ENCODE results near the gene PRR5. TPM values are rescaled to one million over a fixed set of nuclear protein-coding genes. Genes with fewer than 3 reads are reported as not detected.

PRR5 gene
- total RNA-seq, 8 experiments from 2014 or later: 4.7 to 11.8 (median 7.3) TPM

DNA sequence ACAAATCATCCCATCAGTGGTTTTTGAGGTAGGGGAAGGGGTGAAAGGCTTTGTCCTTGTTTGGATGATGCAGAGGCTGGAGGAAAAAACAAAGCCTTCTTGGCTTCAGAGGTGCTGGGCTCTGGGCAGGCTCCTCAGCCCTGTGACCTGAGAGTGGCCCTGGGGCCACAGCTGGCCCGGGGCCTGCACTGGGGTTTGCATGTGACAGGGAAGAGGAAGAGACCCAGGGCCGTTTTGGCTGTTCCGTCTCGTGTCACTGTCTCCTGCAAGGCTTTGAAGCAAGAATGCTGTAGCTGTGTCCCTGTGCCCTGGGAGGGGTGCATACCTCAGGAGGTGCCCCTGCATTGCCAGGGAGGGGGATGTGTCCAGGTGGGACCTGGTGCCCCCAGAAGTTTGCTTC lies 63.0 kb downstream of the PRR5 start:
- no peak for ATAC-seq (replicated peaks in 6 of 8)

DNA sequence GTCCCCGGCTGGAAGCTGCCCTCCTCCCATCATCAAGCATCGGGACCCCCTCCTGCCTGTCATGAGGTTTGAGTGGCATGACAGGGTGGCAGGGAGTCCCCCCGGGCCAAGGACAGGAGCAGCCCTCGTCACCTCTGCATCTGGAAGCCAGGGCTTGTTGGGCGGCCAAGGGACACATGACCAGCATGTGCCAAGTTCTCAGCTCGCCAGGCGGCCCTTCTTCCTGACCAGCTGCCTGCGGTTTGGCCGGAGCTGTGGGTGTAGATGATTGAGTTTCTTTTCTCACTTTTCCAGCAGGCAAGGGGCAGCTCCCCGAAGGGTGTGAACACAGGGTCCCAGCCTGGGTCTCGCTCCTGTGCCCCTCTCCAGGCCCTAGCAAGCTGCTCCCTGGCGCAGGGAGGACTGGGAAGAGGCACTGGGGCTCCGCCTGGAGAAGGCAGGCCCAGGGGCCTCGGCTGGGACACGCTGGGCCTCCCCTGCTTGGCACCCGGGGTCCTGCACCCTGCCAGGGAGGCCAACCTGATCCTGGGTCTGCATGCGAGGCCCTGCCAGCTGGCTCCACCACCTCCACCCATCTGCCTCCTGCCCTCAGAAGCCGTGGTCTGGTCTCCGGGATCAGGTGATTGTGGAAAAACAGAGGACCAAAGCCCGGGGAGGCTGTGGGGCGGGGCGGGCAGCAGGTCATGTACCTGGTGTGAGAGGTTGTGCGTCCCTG lies 63.7 kb downstream of the PRR5 start:
- Histone ChIP-seq H3K27ac (no peak overlapping the region), H3K4me3 (no peak overlapping the region), H3K4me1 (replicated peaks in 1 of 2) (no peaks in the 10 kb centered on the region)
- no peak for ATAC-seq (replicated peaks in 6 of 8)
- in situ Hi-C loops (cut with MboI; ENCODE audit: low pct_unique_long_range_greater_than_20kb in 2 of 9, low sequenced_read_pairs in 9 of 9, unreplicated experiment in 9 of 9): no loop called here
- WGBS, 10 experiments: 0 to 90% (median 47%) methylated on average over 2 of the region's 23 CpGs; no CpG with 5 or more reads in 7 of the 10 experiments

More for the DNA sequence above, 63.0 kb downstream of the PRR5 start:
- 0 to 48% (median 20%) methylated on average over 1 to 2 of the region's 4 CpGs; no CpG with 5 or more reads in 5 of the 10 experiments for WGBS, 10 experiments
- in situ Hi-C loops (cut with MboI; ENCODE audit: low pct_unique_long_range_greater_than_20kb in 2 of 9, low sequenced_read_pairs in 9 of 9, unreplicated experiment in 9 of 9): no loop called here
- Histone ChIP-seq H3K4me3 (no peak overlapping the region), H3K4me1 (replicated peaks in 1 of 2) (no peaks in the 10 kb centered on the region), H3K27ac (no peak overlapping the region)

DNA sequence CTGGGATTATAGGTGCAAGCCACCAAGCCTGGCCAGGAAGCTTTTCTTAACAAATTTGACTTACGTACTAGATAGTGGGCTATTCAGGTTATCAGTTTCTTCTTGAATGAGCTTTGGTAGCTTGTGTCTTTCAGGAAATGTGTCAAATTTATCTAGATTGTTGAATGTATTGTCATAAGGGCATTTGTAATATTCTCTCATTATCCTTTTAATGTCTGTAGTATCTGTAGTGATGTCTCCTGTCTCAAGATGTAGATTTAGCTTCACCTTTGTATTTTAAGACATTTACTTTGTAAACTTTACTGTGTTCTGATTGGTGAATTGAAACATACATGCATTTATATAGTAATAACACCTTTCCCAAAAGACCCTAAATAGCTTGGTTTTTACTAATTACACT lies 71.1 kb downstream of the PRR5 start:
- in situ Hi-C loops (cut with MboI; ENCODE audit: low pct_unique_long_range_greater_than_20kb in 2 of 9, low sequenced_read_pairs in 9 of 9, unreplicated experiment in 9 of 9): no loop called here
- 57 to 100% (median 95%) methylated on average over 1 of the region's 1 CpG; no CpG with 5 or more reads in 4 of the 10 experiments for WGBS, 10 experiments
- H3K4me3 ChIP-seq: no peak overlapping the region
- no peaks in the 10 kb centered on the region for H3K4me1 ChIP-seq (replicated peaks in 1 of 2)
- H3K27ac ChIP-seq: no peak overlapping the region
- ATAC-seq (replicated peaks in 6 of 8): no peak

DNA sequence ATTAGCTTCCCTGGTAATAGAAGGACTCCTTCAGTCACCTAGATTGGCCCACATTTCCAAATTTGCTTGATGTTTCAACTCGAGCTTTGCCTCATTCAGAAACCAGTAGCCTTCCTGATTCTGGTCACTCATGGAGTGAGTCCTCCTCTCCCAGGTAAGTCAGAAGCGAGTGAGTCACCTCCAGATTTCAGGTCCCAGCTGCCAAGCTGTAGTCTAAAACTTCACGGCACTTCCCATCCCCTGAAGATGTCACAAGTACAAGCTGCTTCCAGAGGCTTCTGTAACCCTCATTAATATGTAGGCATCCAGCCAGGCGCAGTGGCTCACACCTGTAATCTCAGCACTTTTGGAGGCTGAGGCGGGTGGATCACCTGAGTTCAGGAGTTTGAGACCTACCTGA lies 73.9 kb downstream of the PRR5 start:
- WGBS, 10 experiments: 38 to 100% (median 90%) methylated on average over 1 to 4 of the region's 5 CpGs; no CpG with 5 or more reads in 2 of the 10 experiments
- no peak for ATAC-seq (replicated peaks in 6 of 8)
- Histone ChIP-seq H3K27ac (no peak overlapping the region), H3K4me1 (replicated peaks in 1 of 2) (no peaks in the 10 kb centered on the region), H3K4me3 (no peak overlapping the region)
- in situ Hi-C loops (cut with MboI; ENCODE audit: low pct_unique_long_range_greater_than_20kb in 2 of 9, low sequenced_read_pairs in 9 of 9, unreplicated experiment in 9 of 9): no loop called here

DNA sequence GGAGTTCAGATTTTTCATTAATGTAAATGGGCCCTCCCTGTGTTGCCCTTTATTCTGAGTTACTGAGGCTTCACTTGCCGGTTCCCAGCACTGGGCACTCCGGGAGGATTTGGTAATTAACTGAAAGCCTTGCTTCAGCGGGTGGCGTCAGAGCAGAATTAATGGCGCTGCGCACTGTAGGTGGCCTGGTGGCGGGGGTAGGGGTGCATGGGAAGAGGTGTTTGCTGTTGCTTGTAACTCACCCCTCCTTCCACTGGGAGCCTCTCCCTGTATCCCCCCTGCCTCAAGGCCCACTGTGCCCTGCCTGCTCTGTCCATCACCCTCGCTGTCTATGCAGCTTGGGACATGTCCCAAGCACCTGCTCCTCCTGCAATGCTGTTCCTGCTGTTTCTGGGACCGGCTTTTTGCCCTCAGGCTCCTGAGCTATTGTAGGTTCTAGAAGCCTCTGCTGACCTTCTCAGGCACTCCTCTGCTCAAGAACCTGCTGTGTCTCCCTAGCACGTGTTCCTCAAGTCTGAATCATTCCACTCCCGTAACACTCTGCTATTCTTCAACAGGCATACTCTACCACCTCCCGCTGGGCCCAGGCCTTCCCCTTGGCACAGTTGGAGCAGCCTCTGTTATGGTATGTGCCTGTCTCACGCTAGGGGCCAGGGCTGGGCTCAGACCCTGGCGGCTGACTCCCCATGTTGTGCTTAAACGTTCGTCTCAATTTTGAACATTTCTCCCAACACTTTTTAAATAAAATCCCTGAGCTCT lies 74.8 kb downstream of the PRR5 start:
- in situ Hi-C loops (cut with MboI; ENCODE audit: low pct_unique_long_range_greater_than_20kb in 2 of 9, low sequenced_read_pairs in 9 of 9, unreplicated experiment in 9 of 9): no loop called here
- Histone ChIP-seq H3K27ac (no peak overlapping the region), H3K4me1 (replicated peaks in 1 of 2) (no peaks in the 10 kb centered on the region), H3K4me3 (no peak overlapping the region)
- 52 to 82% (median 70%) methylated on average over 3 to 13 of the region's 16 CpGs; no CpG with 5 or more reads in 1 of the 10 experiments for WGBS, 10 experiments
- ATAC-seq (replicated peaks in 6 of 8): peak in 1 of 8 experiments; percentile 26

DNA sequence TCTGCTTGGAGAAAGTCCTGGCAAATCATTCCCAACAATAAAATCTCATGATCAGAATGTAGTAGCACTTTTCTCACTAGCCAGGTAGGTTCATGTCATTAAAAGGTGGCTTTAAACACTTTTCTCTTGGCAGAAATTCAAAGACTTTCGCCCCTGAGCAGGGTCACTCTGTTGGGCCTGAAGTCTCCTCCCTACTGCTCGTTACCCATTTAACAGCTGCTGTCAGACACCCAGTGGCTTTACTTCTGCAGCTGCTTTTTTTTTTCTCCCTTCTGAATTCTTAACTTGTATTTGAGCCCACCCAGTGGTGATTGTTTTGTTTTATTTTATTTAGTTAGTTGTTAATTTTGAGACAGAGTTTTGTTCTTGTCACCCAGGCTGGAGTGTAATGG lies 75.4 kb downstream of the PRR5 start:
- Histone ChIP-seq H3K27ac (no peak overlapping the region), H3K4me3 (no peak overlapping the region), H3K4me1 (replicated peaks in 1 of 2) (no peaks in the 10 kb centered on the region)
- no peak for ATAC-seq (replicated peaks in 6 of 8)
- WGBS, 10 experiments: 0 to 86% (median 61%) methylated on average over 1 to 2 of the region's 2 CpGs; no CpG with 5 or more reads in 4 of the 10 experiments
- in situ Hi-C loops (cut with MboI; ENCODE audit: low pct_unique_long_range_greater_than_20kb in 2 of 9, low sequenced_read_pairs in 9 of 9, unreplicated experiment in 9 of 9): no loop called here

DNA sequence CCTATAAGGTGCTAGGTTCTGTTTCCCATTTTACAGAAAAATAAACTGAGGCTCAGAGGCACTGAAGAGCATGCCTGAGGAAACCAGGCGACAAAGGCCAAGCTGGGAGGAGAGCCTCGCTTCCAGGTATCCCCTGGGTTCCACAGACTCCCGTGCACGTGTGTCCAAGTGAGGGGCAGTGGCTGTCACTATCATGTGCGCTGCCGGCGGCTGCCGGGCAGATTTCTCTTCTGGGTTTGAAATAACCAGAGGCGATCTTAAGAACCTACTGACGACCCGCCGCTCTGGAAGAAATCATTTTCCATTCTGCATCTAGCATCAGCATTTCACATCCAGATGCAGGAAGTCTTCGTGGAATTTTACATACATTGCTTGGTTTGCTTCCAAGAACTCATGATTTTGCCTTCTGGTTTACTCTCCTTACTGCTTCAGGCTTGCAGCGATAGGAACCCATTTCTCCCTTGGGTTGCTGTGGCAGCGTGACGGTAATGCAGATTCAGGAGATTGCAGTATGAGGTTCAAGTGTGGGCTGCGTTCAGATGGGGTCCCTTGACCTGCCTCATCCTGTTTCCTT lies 79.0 kb downstream of the PRR5 start:
- no peak for ATAC-seq (replicated peaks in 6 of 8)
- Histone ChIP-seq H3K4me3 (no peak overlapping the region), H3K27ac (no peak overlapping the region), H3K4me1 (replicated peaks in 1 of 2) (no peaks in the 10 kb centered on the region)
- 19 to 100% (median 81%) methylated on average over 1 to 10 of the region's 17 CpGs for WGBS, 10 experiments
- in situ Hi-C loops (cut with MboI; ENCODE audit: low pct_unique_long_range_greater_than_20kb in 2 of 9, low sequenced_read_pairs in 9 of 9, unreplicated experiment in 9 of 9): no loop called here

DNA sequence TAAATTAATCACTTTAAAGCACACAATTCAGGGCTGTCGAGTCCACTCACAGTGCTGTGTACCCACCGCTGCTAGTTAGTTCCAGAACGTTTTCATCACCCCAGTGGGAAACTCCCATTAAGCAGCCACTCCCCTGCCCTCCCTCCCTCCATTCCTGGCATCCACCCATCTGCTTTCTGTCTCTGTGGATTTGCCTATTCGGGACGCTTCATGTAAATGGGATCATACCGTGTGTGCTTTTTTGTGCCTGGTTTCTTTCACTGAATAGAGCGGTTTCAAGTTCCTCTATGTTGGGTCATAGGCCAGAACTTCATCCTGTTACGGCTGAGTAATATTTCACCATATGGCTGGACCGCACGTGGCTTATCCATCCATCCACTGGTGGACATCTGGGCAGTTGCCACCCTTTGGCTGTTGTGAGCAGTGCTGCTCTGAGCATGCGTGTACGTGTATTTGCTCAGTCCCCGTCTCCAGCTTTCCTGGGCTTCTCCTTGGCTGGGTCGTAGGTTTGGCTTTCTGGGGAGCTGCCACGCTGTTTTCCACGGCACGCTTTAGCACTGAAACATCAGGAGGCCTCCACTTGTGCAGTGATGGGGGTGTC lies 80.5 kb downstream of the PRR5 start:
- in situ Hi-C loops (cut with MboI; ENCODE audit: low pct_unique_long_range_greater_than_20kb in 2 of 9, low sequenced_read_pairs in 9 of 9, unreplicated experiment in 9 of 9): no loop called here
- Histone ChIP-seq H3K27ac (no peak overlapping the region), H3K4me3 (no peak overlapping the region), H3K4me1 (replicated peaks in 1 of 2) (no peaks in the 10 kb centered on the region)
- WGBS, 10 experiments: 0 to 100% (median 77%) methylated on average over 1 to 10 of the region's 17 CpGs; no CpG with 5 or more reads in 3 of the 10 experiments
- ATAC-seq (replicated peaks in 6 of 8): peak in 5 of 8 experiments; percentile 37 to 97 (median 92)

DNA sequence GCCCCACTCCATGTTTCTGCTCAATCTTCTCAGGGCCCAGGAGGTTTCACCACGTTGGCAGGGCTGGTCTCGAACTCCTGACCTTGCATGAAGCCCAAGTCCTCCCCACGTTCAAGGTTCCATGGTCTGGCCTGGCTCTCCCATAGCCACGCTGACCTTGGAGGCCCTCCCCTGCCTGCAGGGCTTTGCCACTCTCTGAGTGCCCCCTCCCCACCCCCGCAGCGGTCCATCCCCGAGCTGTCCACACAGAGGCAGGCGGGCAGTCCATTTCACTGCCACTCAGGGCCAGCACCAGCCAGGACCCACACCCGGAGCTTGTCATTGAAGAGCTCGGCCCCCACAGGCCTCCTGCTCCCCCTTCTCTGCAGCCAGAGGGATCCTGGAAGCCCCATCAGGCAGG lies 81.1 kb downstream of the PRR5 start:
- H3K4me1 ChIP-seq (replicated peaks in 1 of 2): no peaks in the 10 kb centered on the region
- no peak for ATAC-seq (replicated peaks in 6 of 8)
- H3K27ac ChIP-seq: no peak overlapping the region
- in situ Hi-C loops (cut with MboI; ENCODE audit: low pct_unique_long_range_greater_than_20kb in 2 of 9, low sequenced_read_pairs in 9 of 9, unreplicated experiment in 9 of 9): no loop called here
- no peak overlapping the region for H3K4me3 ChIP-seq
- WGBS, 10 experiments: no CpG with 5 or more reads among the region's 10 CpGs

DNA sequence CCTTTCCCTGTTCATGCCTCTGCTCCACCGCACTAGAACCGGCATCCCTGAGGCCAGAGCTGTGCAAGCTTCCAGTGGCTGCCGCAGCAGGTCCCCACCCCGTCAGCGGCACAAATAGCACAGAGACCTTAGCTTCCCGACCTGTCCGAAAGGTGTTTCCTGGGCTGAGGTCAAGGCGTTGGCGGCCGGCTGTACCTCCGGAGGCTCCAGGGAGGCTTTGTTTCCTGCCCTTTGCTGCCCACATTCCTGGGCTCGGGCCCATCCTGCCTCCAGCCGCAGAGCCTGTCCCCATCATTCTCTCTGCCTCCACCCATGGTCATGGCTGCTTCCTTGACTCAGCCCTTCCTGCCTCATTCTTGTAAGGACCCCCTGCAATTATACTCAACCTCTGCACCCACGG lies 81.6 kb downstream of the PRR5 start:
- in situ Hi-C loops (cut with MboI; ENCODE audit: low pct_unique_long_range_greater_than_20kb in 2 of 9, low sequenced_read_pairs in 9 of 9, unreplicated experiment in 9 of 9): no loop called here
- no peak overlapping the region for H3K27ac ChIP-seq

DNA sequence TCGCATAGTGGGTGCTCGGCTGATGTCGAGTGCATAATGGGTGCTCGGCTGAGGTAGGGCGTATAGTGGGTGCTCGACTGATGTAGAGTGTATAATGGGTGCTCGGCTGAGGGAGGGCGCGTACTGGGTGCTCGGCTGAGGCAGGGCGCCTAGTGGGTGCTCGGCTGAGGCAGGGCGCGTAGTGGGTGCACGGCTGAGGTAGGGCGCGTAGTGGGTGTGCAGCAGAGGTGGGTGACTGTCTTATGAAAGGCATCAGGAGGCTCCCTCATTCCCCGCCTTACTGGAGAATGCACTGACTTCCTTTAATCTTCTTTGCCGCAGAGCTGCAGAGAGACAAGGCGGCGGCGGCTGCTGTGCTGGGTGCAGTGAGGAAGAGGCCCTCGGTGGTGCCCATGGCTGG lies 84.1 kb downstream of the PRR5 start:
- Histone ChIP-seq H3K27ac (no peak overlapping the region), H3K4me3 (no peak overlapping the region), H3K4me1 (replicated peaks in 1 of 2) (no peaks in the 10 kb centered on the region)
- 91 to 98% (median 97%) methylated on average over 6 to 7 of the region's 23 CpGs; no CpG with 5 or more reads in 7 of the 10 experiments for WGBS, 10 experiments
- in situ Hi-C loops (cut with MboI; ENCODE audit: low pct_unique_long_range_greater_than_20kb in 2 of 9, low sequenced_read_pairs in 9 of 9, unreplicated experiment in 9 of 9): no loop called here
- no peak for ATAC-seq (replicated peaks in 6 of 8)

More for the DNA sequence above, 81.6 kb downstream of the PRR5 start:
- no peak for ATAC-seq (replicated peaks in 6 of 8)
- no peak overlapping the region for H3K4me3 ChIP-seq
- 0 to 100% (median 47%) methylated on average over 1 to 13 of the region's 14 CpGs for WGBS, 10 experiments
- H3K4me1 ChIP-seq (replicated peaks in 1 of 2): no peaks in the 10 kb centered on the region

DNA sequence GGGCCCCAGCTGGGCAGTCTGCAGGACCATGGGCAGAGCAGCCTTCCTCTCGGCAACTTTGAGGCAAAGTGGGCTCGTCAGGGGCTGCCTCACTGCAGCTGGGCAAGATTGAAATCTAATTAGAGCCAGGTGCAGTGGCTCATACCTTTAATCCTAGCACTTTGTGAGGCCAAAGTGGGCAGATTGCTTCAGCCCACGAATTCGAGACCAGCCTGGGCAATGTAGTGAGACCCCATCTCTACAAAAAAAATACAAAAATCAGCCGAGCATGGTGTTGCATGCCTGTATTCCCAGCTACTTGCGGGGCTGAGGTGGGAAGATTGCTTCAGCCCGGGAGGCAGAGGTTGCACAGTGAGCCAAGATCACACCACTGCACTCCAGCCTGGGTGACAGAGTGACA lies 84.6 kb downstream of the PRR5 start:
- Histone ChIP-seq H3K4me3 (no peak overlapping the region), H3K4me1 (replicated peaks in 1 of 2) (no peaks in the 10 kb centered on the region), H3K27ac (no peak overlapping the region)
- WGBS, 10 experiments: 7 to 100% (median 84%) methylated on average over 2 to 5 of the region's 7 CpGs; no CpG with 5 or more reads in 1 of the 10 experiments
- ATAC-seq (replicated peaks in 6 of 8): no peak
- in situ Hi-C loops (cut with MboI; ENCODE audit: low pct_unique_long_range_greater_than_20kb in 2 of 9, low sequenced_read_pairs in 9 of 9, unreplicated experiment in 9 of 9): no loop called here

Measured in motor neuron (in vitro differentiated cells).